ENCODE data around the gene ZC3H13. TPM values are rescaled to one million over a fixed set of nuclear protein-coding genes. Genes with fewer than 3 reads are reported as not detected.
A peak's percentile ranks its signal among the peaks of the same experiment; 100 is the strongest.

ZC3H13 gene
- total RNA-seq, 4 donors from 2014 or later: 26.9 to 41.4 (median 36.0) TPM

- intact Hi-C loops (cut with DNase I): no loop called here
- Histone ChIP-seq H3K9me3 (no peaks in the 10 kb centered on the region), H3K4me1 (no peaks in the 10 kb centered on the region), H3K4me3 (replicated peaks in 1 of 3) (no peak overlapping the region), H3K27me3 (no peaks in the 10 kb centered on the region), H3K36me3 (peaks cover 7 to 25% of the 10 kb centered on the region in 2 donors), H3K27ac (no peak overlapping the region)
- DNase-seq: no peak
- TF ChIP-seq POLR2A (IDR thresholded peaks at IDR 0.05): no peak
These were observed 36.3 kb downstream of the ZC3H13 start for GRCh38 chr13:46016216-46016615.

GRCh38 chr13:46015366-46015765 is 37.2 kb downstream of the ZC3H13 start:
- no peak overlapping the region for H3K4me3 ChIP-seq (replicated peaks in 1 of 3)
- no peak for DNase-seq
- H3K27ac ChIP-seq: no peak overlapping the region
- H3K27me3 ChIP-seq: no peaks in the 10 kb centered on the region
- intact Hi-C loops (cut with DNase I): no loop called here
- no peaks in the 10 kb centered on the region for H3K4me1 ChIP-seq
- no peaks in the 10 kb centered on the region for H3K9me3 ChIP-seq
- H3K36me3 ChIP-seq: peaks cover 12 to 24% of the 10 kb centered on the region in 2 donors
- TF ChIP-seq CTCF (IDR thresholded peaks at IDR 0.05) (no peak), POLR2A (IDR thresholded peaks at IDR 0.05) (no peak)
- 93 to 94% methylated on average over 3 of the region's 3 CpGs for WGBS, 2 donors

- DNase-seq: no peak
- Histone ChIP-seq H3K27ac (no peak overlapping the region), H3K9me3 (no peaks in the 10 kb centered on the region), H3K27me3 (no peaks in the 10 kb centered on the region), H3K4me3 (replicated peaks in 1 of 3) (no peak overlapping the region), H3K36me3 (peaks cover 10 to 11% of the 10 kb centered on the region in 2 donors), H3K4me1 (peaks cover under 1 to 2% of the 10 kb centered on the region in 2 donors)
- intact Hi-C loops (cut with DNase I): no loop called here
- no peak for TF ChIP-seq CTCF (IDR thresholded peaks at IDR 0.05)
- TF ChIP-seq POLR2A (IDR thresholded peaks at IDR 0.05): no peak
These were observed 40.1 kb downstream of the ZC3H13 start for GRCh38 chr13:46012404-46012803.

GRCh38 chr13:46010148-46010547 is 42.4 kb downstream of the ZC3H13 start:
- Histone ChIP-seq H3K27me3 (no peaks in the 10 kb centered on the region), H3K4me1 (peaks cover 3 to 5% of the 10 kb centered on the region in 2 donors), H3K36me3 (peaks cover 2 to 11% of the 10 kb centered on the region in 2 donors), H3K9me3 (no peaks in the 10 kb centered on the region), H3K4me3 (replicated peaks in 1 of 3) (no peak overlapping the region), H3K27ac (no peak overlapping the region)
- DNase-seq: no peak
- TF ChIP-seq POLR2A (IDR thresholded peaks at IDR 0.05) (no peak), CTCF (IDR thresholded peaks at IDR 0.05) (peak in 1 of 6 experiments; percentile 10)
- intact Hi-C loops (cut with DNase I): no loop called here
- WGBS, 2 donors: 89 to 92% methylated on average over 6 of the region's 6 CpGs

GRCh38 chr13:46008631-46009030 is 43.9 kb downstream of the ZC3H13 start:
- TF ChIP-seq POLR2A (IDR thresholded peaks at IDR 0.05): no peak
- TF ChIP-seq CTCF (IDR thresholded peaks at IDR 0.05): no peak
- no peak for DNase-seq
- Histone ChIP-seq H3K4me1 (peaks cover 3 to 5% of the 10 kb centered on the region in 2 donors), H3K27ac (no peak overlapping the region), H3K36me3 (peaks cover 0 to 11% of the 10 kb centered on the region in 2 donors), H3K4me3 (replicated peaks in 1 of 3) (no peak overlapping the region), H3K27me3 (no peaks in the 10 kb centered on the region), H3K9me3 (no peaks in the 10 kb centered on the region)
- 88 to 93% methylated on average over 2 of the region's 2 CpGs for WGBS, 2 donors
- intact Hi-C loops (cut with DNase I): no loop called here

Measured in thyroid gland (tissue), 4 donors.